IMR-90 (cell line): Measurements from ENCODE around the gene VTCN1. TPM values are rescaled to one million over a fixed set of nuclear protein-coding genes. Genes with fewer than 3 reads are reported as not detected.

Source experiments
- ATAC-seq: fragments of 200-7000 bp; cut with Tn5 transposase; 2 replicates; pipeline ENCODE4 v1.9.1; 2020; ENCODE audit warnings: low read depth, mild to moderate bottlenecking, moderate library complexity
- BruUV-seq: library from RNA; stranded (reverse); fragments of 400-500 nt; replicated peaks from 2 replicates; lab custom pipeline; 2021; lab: Mats Ljungman, UMichigan
- CTCF ChIA-PET: fragments of 300-600 bp; formaldehyde crosslinking; extraction: SDS; loops from one replicate; lab custom pipeline; 2021; ENCODE audit warnings: antibody characterized with exemption; lab: Yijun Ruan, JAX
- POLR2A ChIA-PET: fragments of 300-600 bp; sonication (Branson Sonifier 250); formaldehyde crosslinking; loops from one replicate; lab custom pipeline; 2022; ENCODE audit warnings: antibody characterized with exemption; ENCODE audit not compliant: unreplicated experiment; lab: Charles Lee
- DNase-seq: peaks from one replicate; pipeline ENCODE4 v3.0.0; 2013
- H2AFZ ChIP-seq: replicated peaks from 2 replicates; pipeline ENCODE3; 2013; ENCODE audit warnings: low read length, mild to moderate bottlenecking; ENCODE audit not compliant: poor library complexity
- H2AK5ac ChIP-seq: 2 replicates; pipeline ENCODE4 v1.6.1; 2013; ENCODE audit warnings: low read depth, low read length, inconsistent platforms
- H2AK9ac ChIP-seq: replicated peaks from 2 replicates; pipeline ENCODE3; 2013; ENCODE audit warnings: mild to moderate bottlenecking, low read depth, low read length, moderate library complexity; ENCODE audit not compliant: poor library complexity
- H2BK120ac ChIP-seq: 2 replicates; pipeline ENCODE4 v1.6.1; 2013; ENCODE audit warnings: low read depth, low read length, inconsistent platforms
- H2BK15ac ChIP-seq: 3 replicates; pipeline ENCODE4 v1.6.1; 2013; ENCODE audit warnings: low read depth, low read length, inconsistent platforms
- H2BK20ac ChIP-seq: 2 replicates; pipeline ENCODE4 v1.6.1; 2013; ENCODE audit warnings: low read depth, mild to moderate bottlenecking, inconsistent platforms, low read length, moderate library complexity
- H2BK5ac ChIP-seq: 2 replicates; pipeline ENCODE4 v1.6.1; 2013; ENCODE audit warnings: mild to moderate bottlenecking, low read depth, low read length, inconsistent platforms; ENCODE audit not compliant: poor library complexity, severe bottlenecking
- H3K14ac ChIP-seq: replicated peaks from 2 replicates; pipeline ENCODE4 v1.6.1; 2013; ENCODE audit warnings: low read depth, low read length, inconsistent platforms
- H3K18ac ChIP-seq: 2 replicates; pipeline ENCODE4 v1.6.1; 2013; ENCODE audit warnings: low read depth, low read length, control low read depth
- H3K23ac ChIP-seq: 2 replicates; pipeline ENCODE4 v1.6.1; 2013; ENCODE audit warnings: low read depth, low read length, inconsistent platforms
- H3K27ac ChIP-seq: 2 replicates; pipeline ENCODE4 v1.5.1; 2013; ENCODE audit warnings: mild to moderate bottlenecking, control low read depth, low read length; ENCODE audit not compliant: insufficient read depth
- H3K27me3 ChIP-seq: 2 replicates; pipeline ENCODE4 v1.6.1; 2013; ENCODE audit warnings: low read length; ENCODE audit not compliant: control insufficient read depth, insufficient read depth
- H3K36me3 ChIP-seq: 2 replicates; pipeline ENCODE4 v1.6.1; 2013; ENCODE audit warnings: low read length, mixed read lengths; ENCODE audit not compliant: control insufficient read depth, insufficient read depth
- H3K4ac ChIP-seq: 2 replicates; pipeline ENCODE4 v1.6.1; 2013; ENCODE audit warnings: low read depth, low read length, inconsistent platforms
- H3K4me1 ChIP-seq: 2 replicates; pipeline ENCODE4 v1.6.1; 2013; ENCODE audit warnings: low read length, mixed read lengths; ENCODE audit not compliant: control insufficient read depth, insufficient read depth
- H3K4me2 ChIP-seq: 2 replicates; pipeline ENCODE4 v1.6.1; 2013; ENCODE audit warnings: low read depth, mild to moderate bottlenecking, control low read depth, low read length, moderate library complexity
- H3K4me3 ChIP-seq: 2 replicates; pipeline ENCODE4 v1.5.1; 2013; ENCODE audit warnings: low read depth, mild to moderate bottlenecking, control low read depth, low read length, moderate library complexity; ENCODE audit not compliant: insufficient read depth
- H3K56ac ChIP-seq: 2 replicates; pipeline ENCODE4 v1.6.1; 2013; ENCODE audit warnings: low read length, inconsistent platforms; ENCODE audit not compliant: insufficient read depth; ENCODE audit errors: extremely low read depth
- H3K79me1 ChIP-seq, 2 experiments: 2 replicates each; pipeline ENCODE4 v1.6.1; 2013; ENCODE audit warnings: low read length in 2 of 2, inconsistent platforms in 1 of 2, low read depth in 1 of 2
- H3K9ac ChIP-seq: 2 replicates; pipeline ENCODE4 v1.6.1; 2013; ENCODE audit warnings: low read depth, low read length, control low read depth
- H3K9me1 ChIP-seq: 2 replicates; pipeline ENCODE4 v1.6.1; 2013; ENCODE audit warnings: low read length, inconsistent platforms; ENCODE audit not compliant: insufficient read depth
- H3K9me3 ChIP-seq: 2 replicates; pipeline ENCODE4 v1.6.1; 2013; ENCODE audit warnings: low read length; ENCODE audit not compliant: control insufficient read depth, insufficient read depth
- H4K20me1 ChIP-seq: 2 replicates; pipeline ENCODE4 v1.6.1; 2013; ENCODE audit warnings: low read length, inconsistent platforms; ENCODE audit not compliant: insufficient read depth
- H4K5ac ChIP-seq: 2 replicates; pipeline ENCODE4 v1.6.1; 2013; ENCODE audit warnings: mild to moderate bottlenecking, low read depth, low read length, control low read depth
- H4K8ac ChIP-seq, 2 experiments: 2 replicates each; pipeline ENCODE4 v1.6.1; 2013; ENCODE audit warnings: low read depth in 2 of 2, low read length in 2 of 2, control low read depth in 1 of 2, inconsistent platforms in 1 of 2
- H4K91ac ChIP-seq: 2 replicates; pipeline ENCODE4 v1.6.1; 2013; ENCODE audit warnings: low read depth, low read length, inconsistent platforms; ENCODE audit not compliant: insufficient read depth
- BHLHE40 ChIP-seq: fragments of 150-350 bp; IDR thresholded peaks from 2 replicates; pipeline ENCODE4 v1.6.1; 2016; ENCODE audit warnings: mild to moderate bottlenecking, low read depth, low read length
- WGBS, 2 experiments: methylation state at CpG; one replicate each; pipeline versions ENCODE4 v1.1.5 to v1.1.7; 2013; ENCODE audit warnings: missing lambda C conversion rate in 2 of 2; ENCODE audit not compliant: insufficient read length in 1 of 2; ENCODE audit errors: extremely low coverage in 2 of 2; 5-methylcytosine and 5-hydroxymethylcytosine counted together
- dilution Hi-C: fragments of 300-500 bp; cut with HindIII; formaldehyde crosslinking; loops from one replicate; pipeline ENCODE4 v1.14.3; 2018; ENCODE audit warnings: low sequenced_read_pairs; ENCODE audit not compliant: unreplicated experiment
- in situ Hi-C: fragments of 300-500 bp; cut with MboI; formaldehyde crosslinking; loops from 3 replicates; pipeline ENCODE4 v1.14.3; 2019; ENCODE audit warnings: low sequenced_read_pairs, inconsistent platforms, mixed read lengths
- intact Hi-C: fragments of 100-400 bp; cut with micrococcal nuclease; formaldehyde crosslinking; loops from 2 replicates; pipeline ENCODE4 v1.10.0; 2022
- polyA plus RNA-seq, 3 experiments: library from polyadenylated mRNA; depleted of rRNA; stranded (reverse); fragments of >200 nt; gene quantifications; 2 replicates each; pipeline ENCODE4 v1.2.3, GENCODE V29; 2012; ENCODE audit warnings: low replicate concordance in 1 of 3
- total RNA-seq: library from RNA; depleted of rRNA; stranded (reverse); fragments of >200 nt; gene quantifications from 2 replicates; pipeline ENCODE4 v1.2.3, GENCODE V29; 2012

VTCN1 gene
- total and polyA plus RNA-seq, 2 of the 4 experiments (the other 2 are of a cell fraction) = not detected

DNA sequence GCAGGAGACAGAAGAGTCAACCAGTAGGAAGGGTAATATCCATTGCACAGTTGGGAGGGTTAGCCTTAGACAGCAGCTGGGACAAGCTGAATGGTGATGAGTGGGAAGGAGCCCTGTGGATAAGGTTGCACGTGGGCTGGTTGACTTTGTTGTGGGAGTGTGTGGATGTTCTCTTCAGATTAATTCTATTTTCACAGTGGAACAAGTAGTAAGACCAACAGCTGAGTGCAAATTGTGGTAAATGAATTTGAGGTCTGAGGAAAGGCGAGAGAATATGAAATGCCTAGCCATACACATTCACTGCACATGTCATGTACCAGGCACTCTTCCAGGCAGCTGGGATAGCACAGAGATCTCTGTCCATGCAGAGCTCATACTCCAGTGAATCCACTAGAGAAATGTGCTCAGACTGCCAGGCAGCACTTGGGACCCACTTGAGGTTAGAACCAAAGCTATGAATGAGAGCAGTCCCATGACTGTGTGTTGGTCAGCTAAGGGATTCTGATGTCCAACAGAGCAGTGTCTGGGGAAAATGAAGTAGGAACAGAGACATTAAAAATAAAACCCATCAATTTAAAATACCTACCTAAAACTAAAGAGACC, 25.2 kb upstream of the VTCN1 start:
- H3K18ac ChIP-seq = no peak overlapping the region
- H2BK120ac ChIP-seq = no peak overlapping the region
- H3K14ac ChIP-seq = no peak overlapping the region
- H3K36me3 ChIP-seq = no peaks in the 10 kb centered on the region
- no peak overlapping the region for H3K4ac ChIP-seq
- no peak overlapping the region for H4K5ac ChIP-seq
- no peak overlapping the region for H2BK5ac ChIP-seq
- CTCF ChIA-PET = no interaction called here
- dilution Hi-C loops = no loop called here
- H3K23ac ChIP-seq = no peak overlapping the region
- no peaks in the 10 kb centered on the region for H3K79me1 ChIP-seq
- H3K27ac ChIP-seq = no peak overlapping the region
- peaks cover 1% of the 10 kb centered on the region; the same call in 1 of the 2 replicates for H3K27me3 ChIP-seq
- no CpG with 5 or more reads among the region's 2 CpGs for WGBS, 2 experiments
- H4K91ac ChIP-seq = no peak overlapping the region
- no peak overlapping the region for H2BK20ac ChIP-seq
- intact Hi-C loops = no loop called here
- no peaks in the 10 kb centered on the region; the same call in 1 of the 2 replicates for H3K4me1 ChIP-seq
- H2AK5ac ChIP-seq = no peak overlapping the region
- ATAC-seq = no peak
- POLR2A ChIA-PET = no interaction called here
- no peaks in the 10 kb centered on the region for H3K9me3 ChIP-seq
- no peak overlapping the region for H4K8ac ChIP-seq
- no peak overlapping the region for H3K56ac ChIP-seq
- no peak for DNase-seq
- H3K4me2 ChIP-seq = no peak overlapping the region
- H3K9me1 ChIP-seq = no peaks in the 10 kb centered on the region
- no peak overlapping the region for H2BK15ac ChIP-seq
- no peak for TF ChIP-seq BHLHE40
- H3K4me3 ChIP-seq = no peak overlapping the region
- H2AFZ ChIP-seq = no peak overlapping the region
- H4K20me1 ChIP-seq = no peaks in the 10 kb centered on the region
- in situ Hi-C loops = no loop called here
- H3K9ac ChIP-seq = no peak overlapping the region
- no TSS peak for BruUV-seq
- H2AK9ac ChIP-seq = no peak overlapping the region
